Liver (tissue), 3 donors: ENCODE measurements around the gene XYLT1.

Experiments used
- CTCF ChIP-seq: fragments of 150-350 bp; IDR thresholded peaks from 2 replicates; pipeline ENCODE4 v1.5.1; 2017; ENCODE audit warnings: improper control_type of control experiment, low read depth, low read length; ENCODE audit not compliant: missing input control
- EGR1 ChIP-seq, 2 donors: IDR thresholded peaks; 2 replicates each; pipeline ENCODE4 v1.6.1; 2016 to 2018; ENCODE audit warnings: antibody characterized with exemption in 2 of 2, low read depth in 2 of 2
- SP1 ChIP-seq: IDR thresholded peaks from 2 replicates; pipeline ENCODE4 v1.6.1; 2018; ENCODE audit warnings: antibody characterized with exemption, mild to moderate bottlenecking
- donor health status: healthy.
- donor health status: healthy.

- TF ChIP-seq CTCF, result no peak
- no peak for TF ChIP-seq SP1
- TF ChIP-seq EGR1 (IDR thresholded peaks at IDR 0.05; ENCODE audit: low read depth in 2 of 2), result no peak
These were observed 266.1 kb downstream of the XYLT1 start for GRCh38 chr16:17204644-17205043.
